ENCODE data around the gene TEX2. TPM values are rescaled to one million over a fixed set of nuclear protein-coding genes. Genes with fewer than 3 reads are reported as not detected.
"Not testable (repeated sequence)": the region's sequence is repeated elsewhere in the genome, so short reads cannot be mapped to it uniquely, and the experiment has no call there.

Gene TEX2
- total RNA-seq, 1 donor from 2014 or later = 48.8 TPM

GRCh38 chr17:64218066-64218465 is 45.0 kb downstream of the TEX2 start:
- intact Hi-C loops (cut with DNase I) = no loop called here

GRCh38 chr17:64217249-64217691 is 45.8 kb downstream of the TEX2 start:
- intact Hi-C loops (cut with DNase I) = no loop called here
- DNase-seq (ENCODE audit: low spot score) = no peak

More at GRCh38 chr17:64218066-64218465, 45.0 kb downstream of the TEX2 start:
- DNase-seq (ENCODE audit: low spot score) = no peak

- intact Hi-C loops (cut with DNase I) = no loop called here
- no peak for DNase-seq (ENCODE audit: low spot score)
These were observed 46.5 kb downstream of the TEX2 start for GRCh38 chr17:64216338-64217248.

GRCh38 chr17:64216000-64216337 is 47.1 kb downstream of the TEX2 start:
- intact Hi-C loops (cut with DNase I) = no loop called here
- no peak for DNase-seq (ENCODE audit: low spot score)

- DNase-seq (ENCODE audit: low spot score) = no peak
- intact Hi-C loops (cut with DNase I) = no loop called here
These were observed 48.1 kb downstream of the TEX2 start for GRCh38 chr17:64214950-64215349.

GRCh38 chr17:64213995-64214811 is 48.9 kb downstream of the TEX2 start:
- DNase-seq (ENCODE audit: low spot score) = no peak

GRCh38 chr17:64212122-64212521 is 50.9 kb downstream of the TEX2 start:
- intact Hi-C loops (cut with DNase I) = no loop called here

More at GRCh38 chr17:64213995-64214811, 48.9 kb downstream of the TEX2 start:
- intact Hi-C loops (cut with DNase I) = no loop called here

GRCh38 chr17:64209983-64210382 is 53.1 kb downstream of the TEX2 start:
- intact Hi-C loops (cut with DNase I) = no loop called here
- DNase-seq (ENCODE audit: low spot score) = no peak

More at GRCh38 chr17:64212122-64212521, 50.9 kb downstream of the TEX2 start:
- no peak for DNase-seq (ENCODE audit: low spot score)

- no peak for DNase-seq (ENCODE audit: low spot score)
- intact Hi-C loops (cut with DNase I) = no loop called here
These were observed 53.6 kb downstream of the TEX2 start for GRCh38 chr17:64209356-64209941.

- DNase-seq (ENCODE audit: low spot score); intact Hi-C loops (cut with DNase I): not testable (repeated sequence)
These were observed 54.4 kb downstream of the TEX2 start for GRCh38 chr17:64208656-64209055.

GRCh38 chr17:64205804-64206203 is 57.3 kb downstream of the TEX2 start:
- intact Hi-C loops (cut with DNase I) = no loop called here
- DNase-seq (ENCODE audit: low spot score) = no peak

- DNase-seq (ENCODE audit: low spot score) = no peak
- intact Hi-C loops (cut with DNase I) = no loop called here
These were observed 59.4 kb downstream of the TEX2 start for GRCh38 chr17:64203630-64204029.

- DNase-seq (ENCODE audit: low spot score) = no peak
- intact Hi-C loops (cut with DNase I) = no loop called here
These were observed 60.2 kb downstream of the TEX2 start for GRCh38 chr17:64202683-64203344.

GRCh38 chr17:64200080-64201032 is 62.7 kb downstream of the TEX2 start:
- DNase-seq (ENCODE audit: low spot score) = no peak
- intact Hi-C loops (cut with DNase I) = no loop called here

GRCh38 chr17:64198331-64199090 is 64.5 kb downstream of the TEX2 start:
- DNase-seq (ENCODE audit: low spot score) = no peak
- intact Hi-C loops (cut with DNase I) = no loop called here

- DNase-seq (ENCODE audit: low spot score) = no peak
- intact Hi-C loops (cut with DNase I) = no loop called here
These were observed 66.5 kb downstream of the TEX2 start for GRCh38 chr17:64196601-64197000.

GRCh38 chr17:64193561-64193960 is 69.5 kb downstream of the TEX2 start:
- intact Hi-C loops (cut with DNase I) = no loop called here
- DNase-seq (ENCODE audit: low spot score) = no peak

GRCh38 chr17:64192589-64192988 is 70.5 kb downstream of the TEX2 start:
- no peak for DNase-seq (ENCODE audit: low spot score)
- intact Hi-C loops (cut with DNase I) = no loop called here
